ENCODE measurements around the gene ENOX1. TPM values are rescaled to one million over a fixed set of nuclear protein-coding genes. Genes with fewer than 3 reads are reported as not detected.

The ENOX1 gene
- total and polyA plus RNA-seq, 5 donors = 2.1 to 2.6 (median 2.2) TPM

DNA sequence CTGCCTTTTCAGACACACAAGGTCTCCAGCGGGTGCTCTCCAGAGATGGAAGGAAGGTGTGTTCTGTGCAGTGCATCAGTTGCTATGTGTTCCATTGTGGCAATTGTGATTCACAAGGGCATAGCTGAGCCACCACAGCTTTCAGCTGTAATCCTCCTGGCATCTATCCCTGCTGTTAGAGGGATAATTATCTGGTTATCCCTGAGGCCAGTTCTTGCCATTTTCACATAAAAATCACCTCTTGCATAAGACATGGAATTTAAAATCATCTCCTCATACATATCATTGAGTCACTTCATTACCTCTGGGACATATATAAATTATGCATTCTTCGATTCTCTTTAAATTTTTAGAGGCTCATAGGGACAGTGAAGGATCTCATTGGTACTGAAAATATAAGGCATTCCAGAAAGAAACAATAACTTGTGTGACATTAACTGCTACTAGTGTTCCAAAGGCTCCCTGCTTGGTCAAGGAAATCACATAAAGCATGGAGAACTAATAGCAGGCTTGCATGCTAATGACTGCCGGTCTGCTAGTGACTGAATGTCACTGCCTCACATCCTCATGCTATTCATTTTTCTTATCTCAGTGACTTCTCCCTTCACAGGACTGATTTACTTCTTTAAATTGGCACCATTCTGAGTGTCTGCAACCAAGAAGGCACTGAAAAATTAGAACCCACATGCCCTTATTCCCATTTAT is 214.0 kb downstream of the ENOX1 start:
- Histone ChIP-seq H3K9me3 (ENCODE audit: control insufficient read depth, low read length) (no peaks in the 10 kb centered on the region), H3K4me3 (ENCODE audit: low read length) (no peak overlapping the region), H3K27ac (ENCODE audit: low read length) (no peak overlapping the region), H3K27me3 (ENCODE audit: control insufficient read depth, insufficient read depth) (no peaks in the 10 kb centered on the region), H3K4me1 (ENCODE audit: control insufficient read depth, insufficient read depth, low read length) (no peaks in the 10 kb centered on the region)
- 74% methylated on average over 3 of the region's 3 CpGs for WGBS
- intact Hi-C loops (cut with DNase I) = no loop called here
- DNase-seq (no peak), ATAC-seq (no peak)

DNA sequence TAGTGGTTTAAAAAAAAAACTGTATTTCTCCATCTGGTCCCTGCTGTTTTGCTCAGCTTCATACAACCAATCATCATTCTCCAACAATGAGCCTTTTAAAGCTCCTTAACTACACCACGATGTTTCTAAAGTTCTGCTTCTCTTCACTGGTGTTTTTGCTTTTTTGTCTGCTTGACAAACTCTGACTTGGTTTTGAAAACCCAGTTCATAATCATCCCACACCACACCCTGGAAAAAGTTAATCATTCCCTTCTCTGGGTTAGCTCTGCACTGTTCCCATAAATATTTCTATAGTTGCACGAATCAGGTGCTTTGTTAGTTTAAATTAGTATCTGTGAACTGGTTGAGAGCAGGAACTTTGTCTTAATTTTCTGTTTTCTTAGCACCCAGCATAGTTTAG is 217.1 kb downstream of the ENOX1 start:
- Histone ChIP-seq H3K4me1 (ENCODE audit: control insufficient read depth, insufficient read depth, low read length) (no peaks in the 10 kb centered on the region), H3K4me3 (ENCODE audit: low read length) (no peak overlapping the region), H3K27me3 (ENCODE audit: control insufficient read depth, insufficient read depth) (no peaks in the 10 kb centered on the region), H3K9me3 (ENCODE audit: control insufficient read depth, low read length) (no peaks in the 10 kb centered on the region), H3K27ac (ENCODE audit: low read length) (no peak overlapping the region)
- ATAC-seq = peak in 1 of 2 donors; percentile 39
- 62% methylated on average over 2 of the region's 2 CpGs for WGBS
- DNase-seq = no peak
- intact Hi-C loops (cut with DNase I) = no loop called here

DNA sequence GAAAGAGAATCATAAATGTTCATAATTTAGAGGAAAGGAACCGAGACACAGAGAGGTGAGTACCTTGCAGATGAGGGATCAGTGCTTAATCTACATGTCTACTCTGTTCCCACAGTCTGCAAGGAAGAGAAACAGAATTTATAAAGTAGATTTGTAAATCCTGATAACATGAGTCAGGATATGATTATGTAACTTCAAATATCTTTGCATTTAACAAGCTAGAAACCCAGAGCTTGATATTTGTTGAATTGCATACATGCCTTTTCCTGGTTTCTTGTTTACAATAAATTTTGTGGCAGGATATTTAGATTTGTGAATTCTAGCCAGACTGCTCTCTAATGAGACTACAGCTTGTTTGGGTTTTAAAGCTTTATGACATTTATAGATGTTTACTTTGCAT is 219.2 kb downstream of the ENOX1 start:
- WGBS = 96% methylated on average over 1 of the region's 1 CpG

DNA sequence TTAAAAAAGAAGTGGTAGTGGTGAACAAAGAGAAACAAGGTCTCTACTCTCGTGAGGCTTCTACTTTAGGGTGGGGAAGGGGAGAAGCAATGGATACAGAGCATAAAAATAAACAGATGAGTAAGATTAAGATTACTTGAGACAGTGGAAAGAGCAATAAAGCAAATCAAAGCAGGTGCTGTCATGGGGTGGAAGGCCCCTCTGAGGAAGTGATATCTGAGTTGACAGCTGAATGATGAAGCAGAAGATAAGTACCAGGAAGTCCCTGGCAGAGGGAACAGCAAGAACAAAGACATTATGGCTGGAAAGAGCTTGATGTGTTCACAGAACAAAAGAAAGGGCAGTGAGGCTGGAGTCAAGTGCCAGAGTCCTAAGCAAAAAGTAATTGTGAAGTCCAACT is 221.8 kb downstream of the ENOX1 start:
- WGBS = 74% methylated on average over 1 of the region's 1 CpG
- ATAC-seq (no peak), DNase-seq (no peak)
- Histone ChIP-seq H3K4me3 (ENCODE audit: low read length) (no peak overlapping the region), H3K27me3 (ENCODE audit: control insufficient read depth, insufficient read depth) (no peaks in the 10 kb centered on the region), H3K9me3 (ENCODE audit: control insufficient read depth, low read length) (no peaks in the 10 kb centered on the region), H3K4me1 (ENCODE audit: control insufficient read depth, insufficient read depth, low read length) (peaks cover 1% of the 10 kb centered on the region), H3K27ac (ENCODE audit: low read length) (no peak overlapping the region)
- intact Hi-C loops (cut with DNase I) = no loop called here

More for the DNA sequence above, 219.2 kb downstream of the ENOX1 start:
- no peak for ATAC-seq
- intact Hi-C loops (cut with DNase I) = no loop called here
- Histone ChIP-seq H3K9me3 (ENCODE audit: control insufficient read depth, low read length) (no peaks in the 10 kb centered on the region), H3K4me1 (ENCODE audit: control insufficient read depth, insufficient read depth, low read length) (no peaks in the 10 kb centered on the region), H3K4me3 (ENCODE audit: low read length) (no peak overlapping the region), H3K27ac (ENCODE audit: low read length) (no peak overlapping the region), H3K27me3 (ENCODE audit: control insufficient read depth, insufficient read depth) (no peaks in the 10 kb centered on the region)
- no peak for DNase-seq

DNA sequence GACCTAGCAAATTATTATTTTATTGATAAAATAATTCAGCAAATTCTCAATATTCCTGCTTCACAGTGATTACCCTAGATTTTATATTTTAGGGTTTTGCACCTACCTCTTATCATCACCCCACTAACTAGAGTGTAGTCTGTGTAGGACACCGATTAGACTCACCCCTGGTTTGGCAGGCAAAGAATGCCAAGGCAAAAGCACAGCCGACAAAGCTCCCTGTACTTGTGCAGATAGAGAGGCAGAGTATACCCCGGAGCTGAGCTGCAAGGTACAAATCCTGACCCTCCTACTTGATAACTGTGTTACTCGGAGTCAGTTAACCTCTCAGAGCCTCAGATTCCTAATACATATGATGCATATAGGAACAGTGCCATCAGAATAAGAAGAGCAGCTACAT is 225.7 kb downstream of the ENOX1 start:
- Histone ChIP-seq H3K27me3 (ENCODE audit: control insufficient read depth, insufficient read depth) (no peaks in the 10 kb centered on the region), H3K9me3 (ENCODE audit: control insufficient read depth, low read length) (no peaks in the 10 kb centered on the region), H3K4me3 (ENCODE audit: low read length) (no peak overlapping the region), H3K4me1 (ENCODE audit: control insufficient read depth, insufficient read depth, low read length) (peaks cover 6% of the 10 kb centered on the region), H3K27ac (ENCODE audit: low read length) (no peak overlapping the region)
- WGBS = 70% methylated on average over 4 of the region's 4 CpGs
- ATAC-seq (no peak), DNase-seq (no peak)
- intact Hi-C loops (cut with DNase I) = no loop called here

DNA sequence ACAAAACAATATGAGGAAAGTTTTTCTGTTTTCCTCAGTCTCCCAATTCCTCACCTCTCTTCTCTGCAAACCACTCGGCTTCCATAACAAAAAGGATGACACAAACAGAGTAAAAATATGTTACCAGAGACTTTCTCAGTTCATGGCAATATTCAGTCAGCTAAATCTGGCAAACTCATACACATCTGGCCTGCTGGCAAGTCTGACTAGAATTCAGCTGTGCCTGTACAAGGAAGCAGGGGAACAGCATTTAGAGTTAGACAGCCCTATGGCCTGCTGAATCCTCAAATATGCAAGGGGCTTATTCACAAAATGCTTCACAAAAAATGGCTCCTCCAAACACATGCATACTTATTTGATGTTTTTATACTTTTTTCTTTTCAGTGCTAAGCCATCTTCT is 227.8 kb downstream of the ENOX1 start:
- DNase-seq (peak in 1 of 3 donors; percentile 48), ATAC-seq (no peak)
- Histone ChIP-seq H3K27me3 (ENCODE audit: control insufficient read depth, insufficient read depth) (no peaks in the 10 kb centered on the region), H3K27ac (ENCODE audit: low read length) (no peak overlapping the region), H3K4me1 (ENCODE audit: control insufficient read depth, insufficient read depth, low read length) (peaks cover 9% of the 10 kb centered on the region), H3K9me3 (ENCODE audit: control insufficient read depth, low read length) (no peaks in the 10 kb centered on the region), H3K4me3 (ENCODE audit: low read length) (no peak overlapping the region)
- intact Hi-C loops (cut with DNase I) = no loop called here
- WGBS = 31% methylated on average over 1 of the region's 1 CpG

DNA sequence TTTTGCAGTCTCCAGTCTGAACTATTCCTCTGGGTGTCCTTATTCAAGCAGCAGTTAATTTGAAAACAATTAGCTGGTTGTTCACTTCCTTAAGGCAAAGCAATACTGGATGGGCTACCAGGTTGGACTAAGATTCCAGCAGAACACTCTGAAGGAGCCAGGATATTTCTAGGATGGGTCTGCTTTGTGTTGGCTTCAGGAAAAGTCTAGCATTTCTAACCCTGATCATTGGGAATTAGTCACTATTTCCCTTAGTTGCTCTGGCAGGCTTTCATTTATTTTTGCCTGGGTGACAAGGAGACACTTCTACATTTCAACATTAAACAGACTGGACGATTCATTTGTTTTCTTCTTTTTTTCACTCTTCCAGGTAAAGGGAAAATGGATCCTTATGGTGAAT is 228.4 kb downstream of the ENOX1 start:
- ATAC-seq (peak in 1 of 2 donors; percentile 37), DNase-seq (no peak)
- 23% methylated on average over 1 of the region's 1 CpG for WGBS
- no peaks in the 10 kb centered on the region for H3K27me3 ChIP-seq (ENCODE audit: control insufficient read depth, insufficient read depth)
- no peak overlapping the region for H3K27ac ChIP-seq (ENCODE audit: low read length)
- H3K4me3 ChIP-seq (ENCODE audit: low read length) = no peak overlapping the region
- no peaks in the 10 kb centered on the region for H3K9me3 ChIP-seq (ENCODE audit: control insufficient read depth, low read length)
- intact Hi-C loops (cut with DNase I) = no loop called here
- peaks cover 9% of the 10 kb centered on the region for H3K4me1 ChIP-seq (ENCODE audit: control insufficient read depth, insufficient read depth, low read length)

DNA sequence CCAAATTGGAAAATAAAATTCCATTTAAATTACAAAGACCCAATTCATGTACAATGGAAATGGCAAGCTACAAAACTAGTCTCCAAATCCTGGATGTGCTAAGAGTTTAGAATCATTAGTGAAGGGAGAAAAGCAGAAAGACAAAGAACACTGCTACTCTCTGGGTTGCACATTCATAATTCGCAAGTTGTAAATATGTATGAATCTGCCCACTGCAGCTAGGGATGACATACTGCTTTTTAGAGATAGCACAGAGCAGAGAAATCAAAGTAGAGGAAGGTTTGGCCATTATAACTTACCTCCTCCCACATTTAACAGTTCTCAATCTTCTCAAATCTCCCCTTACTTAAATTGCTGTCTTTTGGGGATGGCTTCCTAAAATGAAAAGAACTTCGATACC is 231.1 kb downstream of the ENOX1 start:
- Histone ChIP-seq H3K27ac (ENCODE audit: low read length) (no peak overlapping the region), H3K4me3 (ENCODE audit: low read length) (no peak overlapping the region), H3K4me1 (ENCODE audit: control insufficient read depth, insufficient read depth, low read length) (peaks cover 8% of the 10 kb centered on the region), H3K9me3 (ENCODE audit: control insufficient read depth, low read length) (no peaks in the 10 kb centered on the region), H3K27me3 (ENCODE audit: control insufficient read depth, insufficient read depth) (no peaks in the 10 kb centered on the region)
- ATAC-seq (no peak), DNase-seq (no peak)
- 96% methylated on average over 2 of the region's 2 CpGs for WGBS
- intact Hi-C loops (cut with DNase I) = no loop called here

DNA sequence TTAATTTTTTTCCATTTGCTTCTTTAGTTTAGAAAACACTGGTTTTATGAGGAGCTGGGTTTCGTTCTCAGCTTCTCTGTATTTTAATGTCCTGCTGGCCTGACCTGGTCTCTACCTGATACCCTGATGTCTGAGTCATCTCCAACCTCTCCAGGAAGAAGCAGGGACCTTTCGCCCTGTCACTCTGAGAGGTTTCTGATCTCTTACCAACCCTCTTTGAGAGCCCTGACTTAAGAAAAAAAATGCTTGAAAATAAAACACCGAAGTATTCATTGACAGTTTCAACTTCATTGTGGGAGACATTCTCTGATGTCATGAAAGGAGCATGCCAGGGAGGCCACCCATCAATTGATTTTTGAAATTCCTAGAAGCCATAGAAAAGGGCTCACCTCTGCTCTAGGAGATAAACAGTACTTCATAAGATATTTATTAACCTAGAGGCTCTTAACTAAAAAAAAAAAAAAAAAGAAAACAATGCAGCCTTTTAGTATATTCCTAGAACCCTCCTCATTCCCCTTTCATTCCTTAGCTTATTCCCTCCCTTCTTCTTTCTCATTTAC is 234.8 kb downstream of the ENOX1 start:
- Histone ChIP-seq H3K4me3 (ENCODE audit: low read length) (no peak overlapping the region), H3K27ac (ENCODE audit: low read length) (no peak overlapping the region), H3K4me1 (ENCODE audit: control insufficient read depth, insufficient read depth, low read length) (peaks cover 3% of the 10 kb centered on the region), H3K27me3 (ENCODE audit: control insufficient read depth, insufficient read depth) (no peaks in the 10 kb centered on the region), H3K9me3 (ENCODE audit: control insufficient read depth, low read length) (no peaks in the 10 kb centered on the region)
- no peak for ATAC-seq
- WGBS = 88% methylated on average over 3 of the region's 3 CpGs
- DNase-seq = no peak
- intact Hi-C loops (cut with DNase I) = no loop called here

DNA sequence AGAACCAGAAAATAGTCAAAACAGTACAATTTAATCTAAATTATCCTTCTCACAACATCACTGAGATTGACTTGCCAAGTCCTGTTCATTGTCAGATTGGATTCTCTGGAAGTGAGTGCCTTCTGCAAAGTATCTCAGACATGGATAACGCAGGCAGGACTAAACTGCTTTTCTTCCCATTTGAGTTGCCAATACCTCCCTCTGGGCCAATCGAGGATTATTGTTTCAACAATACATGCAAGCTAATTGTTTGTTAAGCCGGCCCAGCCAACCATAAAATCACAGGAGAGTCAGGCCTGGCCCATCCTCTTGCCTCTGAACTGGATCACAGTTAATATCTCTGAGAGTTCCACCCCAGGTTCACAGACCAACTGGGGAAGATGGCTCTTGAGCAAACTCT is 240.0 kb downstream of the ENOX1 start:
- H3K27me3 ChIP-seq (ENCODE audit: control insufficient read depth, insufficient read depth) = no peaks in the 10 kb centered on the region
- H3K4me3 ChIP-seq (ENCODE audit: low read length) = no peak overlapping the region
- WGBS = 41% methylated on average over 3 of the region's 3 CpGs
- no peaks in the 10 kb centered on the region for H3K9me3 ChIP-seq (ENCODE audit: control insufficient read depth, low read length)
- ATAC-seq (no peak), DNase-seq (no peak)
- H3K4me1 ChIP-seq (ENCODE audit: control insufficient read depth, insufficient read depth, low read length) = peaks cover 5% of the 10 kb centered on the region
- intact Hi-C loops (cut with DNase I) = no loop called here
- H3K27ac ChIP-seq (ENCODE audit: low read length) = no peak overlapping the region

DNA sequence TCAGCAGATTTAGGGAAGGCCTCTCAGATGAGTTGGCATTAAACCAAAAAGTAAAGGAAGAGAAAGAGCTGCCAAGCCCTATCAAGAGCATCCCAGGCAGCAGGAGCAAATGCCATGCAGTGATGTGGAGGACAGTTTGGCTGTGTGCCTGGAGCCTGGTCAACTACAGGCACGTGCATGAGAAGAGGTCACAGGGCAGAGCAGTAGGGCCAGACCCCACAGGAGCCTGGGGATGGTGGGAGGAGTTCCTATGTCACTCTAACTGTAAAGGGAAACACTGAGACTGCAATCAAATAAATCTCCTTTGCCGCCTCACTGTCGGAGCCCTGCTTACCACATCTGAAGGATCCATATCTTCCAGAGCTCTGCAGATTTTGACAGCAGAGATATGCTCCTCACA is 240.5 kb downstream of the ENOX1 start:
- Histone ChIP-seq H3K4me3 (ENCODE audit: low read length) (no peak overlapping the region), H3K9me3 (ENCODE audit: control insufficient read depth, low read length) (no peaks in the 10 kb centered on the region), H3K27ac (ENCODE audit: low read length) (no peak overlapping the region), H3K27me3 (ENCODE audit: control insufficient read depth, insufficient read depth) (no peaks in the 10 kb centered on the region), H3K4me1 (ENCODE audit: control insufficient read depth, insufficient read depth, low read length) (peaks cover 5% of the 10 kb centered on the region)
- WGBS = 23% methylated on average over 3 of the region's 3 CpGs
- DNase-seq = peak; percentile 54 to 80 (median 72)
- intact Hi-C loops (cut with DNase I) = no loop called here
- peak; percentile 67 to 74 for ATAC-seq

Data from right cardiac atrium (tissue), 5 donors.